ENCODE measurements around the gene TRIB2. TPM values are rescaled to one million over a fixed set of nuclear protein-coding genes. Genes with fewer than 3 reads are reported as not detected.

TRIB2 gene
- total and polyA plus RNA-seq, 2 of the 13 experiments (the other 11 are each of a cell fraction or from before 2014, with no cell fraction given), result 1.1 to 2.3 TPM

GRCh38 chr2:12778369-12778768 is 61.6 kb downstream of the TRIB2 start (continued):
- TF ChIP-seq ARID5B (CRISPR knock-in tag; IDR thresholded peaks at IDR 0.05) (peak; percentile 96), ESRRA (CRISPR knock-in tag; IDR thresholded peaks at IDR 0.05; ENCODE audit: low read depth) (peak; percentile 77; the same call in 1 of the 2 replicates), PATZ1 (CRISPR knock-in tag; IDR thresholded peaks at IDR 0.05) (peak; percentile 89), NR3C1 (CRISPR knock-in tag; IDR thresholded peaks at IDR 0.05) (no peak), THRA (CRISPR knock-in tag; IDR thresholded peaks at IDR 0.05; ENCODE audit: borderline replicate concordance) (peak; percentile 84; the same call in 1 of the 2 replicates), HNF1A (IDR thresholded peaks at IDR 0.05; ENCODE audit: low read depth) (peak; percentile 61), HNF1A (CRISPR knock-in tag; IDR thresholded peaks at IDR 0.05; ENCODE audit: borderline replicate concordance) (peak; percentile 55; the same call in 1 of the 2 replicates), EHMT2 (IDR thresholded peaks at IDR 0.05; ENCODE audit: borderline replicate concordance, low read depth, low read length) (peak; percentile 34; the same call in 1 of the 2 replicates), ZNF607 (CRISPR knock-in tag; IDR thresholded peaks at IDR 0.05; ENCODE audit: borderline replicate concordance) (no peak), ZHX2 (IDR thresholded peaks at IDR 0.05; ENCODE audit: low read depth) (peak; percentile 55; the same call in 1 of the 2 replicates), ZHX2 (CRISPR knock-in tag; IDR thresholded peaks at IDR 0.05; ENCODE audit: borderline replicate concordance) (no peak)
